Adipocyte (in vitro differentiated cells): ENCODE measurements around the gene SLC24A3.
"Not testable (repeated sequence)": the region's sequence is repeated elsewhere in the genome, so short reads cannot be mapped to it uniquely, and the experiment has no call there.

ENCODE experiments used
- DNase-seq: peaks from one replicate; pipeline ENCODE4 v3.0.0-alpha.2; 2015; ENCODE audit warnings: low read depth
- H3K27me3 ChIP-seq: replicated peaks from 2 replicates; pipeline ENCODE4 v1.7.0; 2013; ENCODE audit warnings: mild to moderate bottlenecking, low read length, moderate library complexity; ENCODE audit not compliant: control insufficient read depth, insufficient read depth
- H3K36me3 ChIP-seq: 2 replicates; pipeline ENCODE4 v1.7.0; 2013; ENCODE audit warnings: low read length, mild to moderate bottlenecking, moderate library complexity; ENCODE audit not compliant: control insufficient read depth, insufficient read depth, severe bottlenecking
- H3K4me1 ChIP-seq: 2 replicates; pipeline ENCODE4 v1.7.0; 2013; ENCODE audit warnings: mild to moderate bottlenecking, low read length, moderate library complexity; ENCODE audit not compliant: control insufficient read depth, insufficient read depth
- H3K4me3 ChIP-seq: 2 replicates; pipeline ENCODE4 v1.7.0; 2013; ENCODE audit warnings: mild to moderate bottlenecking, low read length, moderate library complexity
- H3K9ac ChIP-seq: 2 replicates; pipeline ENCODE4 v1.7.0; 2013; ENCODE audit warnings: mild to moderate bottlenecking, low read length, moderate library complexity
- H3K9me3 ChIP-seq: 2 replicates; pipeline ENCODE4 v1.7.0; 2013; ENCODE audit warnings: mild to moderate bottlenecking, low read length, moderate library complexity; ENCODE audit not compliant: control insufficient read depth

SLC24A3 gene

GRCh38 chr20:19676202-19676601, 463.8 kb downstream of the SLC24A3 start:
- H3K9me3 ChIP-seq: no peaks in the 10 kb centered on the region
- no peak overlapping the region for H3K9ac ChIP-seq
- no peak overlapping the region for H3K4me3 ChIP-seq
- DNase-seq: no peak
- peaks cover 11% of the 10 kb centered on the region for H3K27me3 ChIP-seq
- H3K36me3 ChIP-seq: no peaks in the 10 kb centered on the region
- H3K4me1 ChIP-seq: no peaks in the 10 kb centered on the region

- H3K9ac ChIP-seq: no peak overlapping the region
- H3K4me1 ChIP-seq: no peaks in the 10 kb centered on the region
- peaks cover 7% of the 10 kb centered on the region for H3K27me3 ChIP-seq
- no peaks in the 10 kb centered on the region for H3K9me3 ChIP-seq
- no peak overlapping the region for H3K4me3 ChIP-seq
- DNase-seq: no peak
- H3K36me3 ChIP-seq: no peaks in the 10 kb centered on the region
Observed at GRCh38 chr20:19677336-19677735, 464.9 kb downstream of the SLC24A3 start.

- H3K27me3 ChIP-seq, H3K9ac ChIP-seq, H3K4me1 ChIP-seq, DNase-seq, H3K4me3 ChIP-seq, H3K9me3 ChIP-seq, H3K36me3 ChIP-seq: not testable (repeated sequence)
Observed at GRCh38 chr20:19678591-19678990, 466.1 kb downstream of the SLC24A3 start.

GRCh38 chr20:19679900-19680495, 467.6 kb downstream of the SLC24A3 start:
- Histone ChIP-seq H3K27me3 (peaks cover 4% of the 10 kb centered on the region), H3K4me3 (no peak overlapping the region)

GRCh38 chr20:19682249-19682648, 469.8 kb downstream of the SLC24A3 start:
- peaks cover 4% of the 10 kb centered on the region for H3K27me3 ChIP-seq
- no peaks in the 10 kb centered on the region for H3K36me3 ChIP-seq
- no peaks in the 10 kb centered on the region for H3K4me1 ChIP-seq
- H3K4me3 ChIP-seq: no peak overlapping the region
- no peak overlapping the region for H3K9ac ChIP-seq
- no peak for DNase-seq
- no peaks in the 10 kb centered on the region for H3K9me3 ChIP-seq

More at GRCh38 chr20:19679900-19680495, 467.6 kb downstream of the SLC24A3 start:
- Histone ChIP-seq H3K9ac (no peak overlapping the region), H3K4me1 (no peaks in the 10 kb centered on the region), H3K36me3 (no peaks in the 10 kb centered on the region), H3K9me3 (no peaks in the 10 kb centered on the region)
- no peak for DNase-seq

DNA sequence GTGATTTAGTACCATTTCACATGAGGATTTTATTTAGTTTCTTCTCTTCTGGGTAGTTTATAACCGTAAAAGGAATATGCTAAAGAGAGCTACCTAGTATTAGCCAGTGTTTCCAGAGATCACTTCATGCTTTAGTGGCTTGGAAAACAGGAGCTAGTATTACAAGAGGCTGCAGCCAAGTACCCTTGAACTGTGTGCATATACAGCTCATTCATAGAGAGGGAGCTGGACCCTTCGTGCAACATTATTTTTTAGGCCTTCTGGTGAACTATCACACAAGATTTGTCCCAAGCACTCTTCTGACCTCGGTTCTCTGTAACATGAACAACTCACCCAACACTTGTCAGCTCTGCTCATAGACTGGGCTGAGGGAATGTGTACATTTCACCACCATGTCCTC, 470.7 kb downstream of the SLC24A3 start:
- H3K9me3 ChIP-seq: no peaks in the 10 kb centered on the region
- peaks cover 4% of the 10 kb centered on the region for H3K27me3 ChIP-seq
- no peak for DNase-seq
- H3K4me1 ChIP-seq: no peaks in the 10 kb centered on the region
- no peak overlapping the region for H3K9ac ChIP-seq
- no peak overlapping the region for H3K4me3 ChIP-seq
- no peaks in the 10 kb centered on the region for H3K36me3 ChIP-seq

- no peak overlapping the region for H3K9ac ChIP-seq
- no peak for DNase-seq
- no peaks in the 10 kb centered on the region for H3K9me3 ChIP-seq
- no peak overlapping the region for H3K4me3 ChIP-seq
- peaks cover 4% of the 10 kb centered on the region for H3K4me1 ChIP-seq
- H3K27me3 ChIP-seq: peaks cover 4% of the 10 kb centered on the region
- no peaks in the 10 kb centered on the region for H3K36me3 ChIP-seq
Observed at GRCh38 chr20:19683822-19684221, 471.4 kb downstream of the SLC24A3 start.

DNA sequence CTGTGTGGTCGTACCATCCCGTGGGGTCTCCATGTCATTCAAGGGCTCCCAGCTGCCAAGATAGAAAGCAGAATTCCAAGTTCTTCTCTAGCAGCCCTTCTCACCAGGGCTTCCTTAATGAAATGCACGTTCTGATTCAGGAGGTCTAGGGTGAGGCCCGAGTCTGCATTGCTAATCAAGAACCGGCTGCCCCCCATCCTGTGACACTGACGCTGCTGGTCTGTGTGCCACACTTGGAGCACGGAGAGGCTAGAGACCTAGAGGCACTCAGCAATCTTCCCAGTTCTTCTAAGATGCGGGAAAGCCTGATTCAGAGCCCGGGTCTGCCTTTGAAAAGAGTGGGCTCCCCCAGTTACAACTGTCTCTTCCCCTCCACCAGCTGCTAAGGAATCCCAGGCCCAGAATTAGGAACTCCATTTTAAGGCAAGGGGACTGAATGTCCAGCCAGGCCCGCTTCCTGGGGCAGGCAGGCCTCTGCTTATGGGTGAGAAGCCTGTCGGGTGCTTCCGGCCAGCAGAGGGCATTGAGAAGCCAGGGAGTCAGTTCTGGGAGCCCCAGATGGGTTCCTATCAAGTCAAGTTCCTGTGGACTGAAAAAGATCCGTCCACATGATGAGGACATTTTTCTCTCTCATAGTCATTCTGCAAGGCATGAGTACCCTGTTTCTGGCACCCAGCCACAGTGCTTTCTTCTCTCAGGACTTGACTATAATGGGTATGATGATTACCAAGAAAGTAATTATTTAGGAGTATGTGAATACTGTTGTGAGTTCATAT, 475.8 kb downstream of the SLC24A3 start:
- peak; percentile 88 for DNase-seq
- peak overlapping the region; percentile 61 for H3K9ac ChIP-seq
- no peaks in the 10 kb centered on the region for H3K9me3 ChIP-seq
- no peaks in the 10 kb centered on the region for H3K36me3 ChIP-seq
- H3K4me3 ChIP-seq: no peak overlapping the region
- no peaks in the 10 kb centered on the region for H3K27me3 ChIP-seq
- peaks cover 14% of the 10 kb centered on the region for H3K4me1 ChIP-seq

GRCh38 chr20:19690462-19690861, 478.0 kb downstream of the SLC24A3 start:
- Histone ChIP-seq H3K9me3 (no peaks in the 10 kb centered on the region), H3K27me3 (no peaks in the 10 kb centered on the region), H3K9ac (no peak overlapping the region), H3K4me3 (no peak overlapping the region), H3K36me3 (no peaks in the 10 kb centered on the region), H3K4me1 (peaks cover 14% of the 10 kb centered on the region)
- no peak for DNase-seq

- H3K9ac ChIP-seq: no peak overlapping the region
- H3K27me3 ChIP-seq: no peaks in the 10 kb centered on the region
- H3K4me1 ChIP-seq: peaks cover 14% of the 10 kb centered on the region
- no peak overlapping the region for H3K4me3 ChIP-seq
- H3K9me3 ChIP-seq: no peaks in the 10 kb centered on the region
- DNase-seq: no peak
- no peaks in the 10 kb centered on the region for H3K36me3 ChIP-seq
Observed at GRCh38 chr20:19691125-19691524, 478.7 kb downstream of the SLC24A3 start.

DNA sequence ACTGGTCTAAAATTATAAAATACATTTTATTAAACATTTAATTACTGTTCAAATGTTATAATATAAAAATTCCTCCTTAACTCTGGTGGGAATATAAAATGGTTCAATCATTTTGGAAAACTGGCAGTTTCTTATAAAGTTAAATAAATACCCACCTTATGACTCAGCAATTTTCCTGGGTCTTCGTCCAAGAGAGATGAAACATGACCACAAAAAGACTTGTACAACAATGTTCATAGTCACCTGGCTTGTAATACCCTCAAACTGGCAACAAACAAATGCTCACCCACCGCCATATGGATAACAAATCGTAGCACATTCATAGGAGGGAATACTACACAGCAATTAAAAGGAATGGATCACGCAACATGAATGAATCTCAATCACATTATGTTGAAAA, 479.7 kb downstream of the SLC24A3 start:
- no peaks in the 10 kb centered on the region for H3K36me3 ChIP-seq
- no peaks in the 10 kb centered on the region for H3K27me3 ChIP-seq
- no peaks in the 10 kb centered on the region for H3K9me3 ChIP-seq
- peak; percentile 38 for DNase-seq
- no peak overlapping the region for H3K4me3 ChIP-seq
- no peak overlapping the region for H3K9ac ChIP-seq
- H3K4me1 ChIP-seq: peaks cover 14% of the 10 kb centered on the region
